Activated naive CD8-positive, alpha-beta T cell treated with anti-CD3 and anti-CD28 coated beads, Interleukin-2, amount 10 ng/mL, durations not matched to agents 7 days and 5 days (primary cell): Measurements from ENCODE around the gene CTNNBL1. TPM values are rescaled to one million over a fixed set of nuclear protein-coding genes. Genes with fewer than 3 reads are reported as not detected.

Experiments
- ATAC-seq: fragments of 150-1000 bp; cut with Tn5 transposase; one replicate; pipeline ENCODE4 v1.10.0; 2021; ENCODE audit warnings: low read depth, moderate library complexity
- POLR2A ChIA-PET: fragments of 350-600 bp; sonication (Branson Sonifier 250); formaldehyde crosslinking; loops from one replicate; lab custom pipeline; 2021; ENCODE audit warnings: antibody characterized with exemption; lab: Charles Lee
- DNase-seq: peaks from one replicate; pipeline ENCODE4 v3.0.0; 2021
- H3K27ac Mint-ChIP-seq: one replicate; pipeline ENCODE4 v1.8.0; 2022; ENCODE audit warnings: mild to moderate bottlenecking, mixed read lengths
- H3K27me3 Mint-ChIP-seq: one replicate; pipeline ENCODE4 v1.8.0; 2022; ENCODE audit warnings: mild to moderate bottlenecking, moderate library complexity, mixed read lengths
- H3K36me3 Mint-ChIP-seq: one replicate; pipeline ENCODE4 v1.8.0; 2021; ENCODE audit warnings: mild to moderate bottlenecking, mixed read lengths
- H3K4me1 Mint-ChIP-seq: one replicate; pipeline ENCODE4 v1.8.0; 2021; ENCODE audit warnings: mixed read lengths
- H3K4me3 Mint-ChIP-seq: one replicate; pipeline ENCODE4 v1.8.0; 2022; ENCODE audit warnings: mild to moderate bottlenecking, moderate library complexity, mixed read lengths
- H3K9me3 Mint-ChIP-seq: one replicate; pipeline ENCODE4 v1.8.0; 2021; ENCODE audit warnings: mixed read lengths
- total RNA-seq, 2 experiments: library from RNA; stranded (reverse); gene quantifications; one replicate each; pipeline ENCODE4 v1.2.3, GENCODE V29; 2021

The CTNNBL1 gene
- total RNA-seq, 2 experiments from 2014 or later = 62.3 to 66.7 TPM

DNA sequence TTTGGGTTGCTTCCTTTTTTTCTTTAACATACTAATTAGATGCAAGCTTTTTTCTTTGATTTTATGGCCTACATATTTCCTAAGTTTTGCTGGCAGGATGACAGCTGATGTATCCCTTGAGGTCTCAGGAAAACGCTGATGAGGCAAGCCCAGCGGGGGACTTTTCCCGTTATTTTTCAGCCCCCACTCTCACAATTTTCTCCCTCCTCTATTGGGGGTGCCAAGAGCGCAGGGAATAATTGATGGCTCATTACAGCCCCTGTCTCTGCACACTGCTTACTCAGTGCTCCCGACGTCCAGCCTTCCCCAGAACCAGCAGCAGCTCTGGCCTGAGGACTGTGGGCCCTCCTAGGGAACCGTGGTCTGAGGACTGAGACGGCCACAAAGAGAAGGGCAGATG is 170.5 kb downstream of the CTNNBL1 start:
- Mint-ChIP-seq H3K27me3 (no peaks in the 10 kb centered on the region), H3K9me3 (no peaks in the 10 kb centered on the region), H3K4me3 (no peak overlapping the region), H3K4me1 (no peaks in the 10 kb centered on the region), H3K36me3 (peaks cover 15% of the 10 kb centered on the region), H3K27ac (no peak overlapping the region)
- no peak for DNase-seq
- POLR2A ChIA-PET = no interaction called here
- no peak for ATAC-seq

DNA sequence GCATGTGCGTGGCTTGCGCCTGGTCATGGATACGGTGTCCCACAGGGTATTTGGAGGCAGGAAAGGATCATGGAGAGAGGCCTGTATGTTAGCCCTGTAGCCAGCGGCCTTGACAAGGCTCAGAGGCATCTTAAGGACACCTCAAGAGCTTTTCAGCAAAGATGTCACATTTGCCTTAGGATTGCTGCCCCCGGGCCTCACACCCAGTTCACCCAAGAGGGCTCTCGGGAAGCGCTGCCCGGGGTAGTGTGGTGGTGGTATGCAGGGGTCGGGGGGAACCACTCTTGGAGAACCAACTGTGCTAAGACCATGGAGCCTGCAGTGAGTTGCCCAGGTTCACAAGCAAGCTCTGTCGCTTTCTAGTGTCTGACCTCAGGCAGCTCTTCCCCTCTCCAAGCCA is 172.2 kb downstream of the CTNNBL1 start:
- Mint-ChIP-seq H3K27me3 (no peaks in the 10 kb centered on the region), H3K4me3 (no peak overlapping the region), H3K4me1 (no peaks in the 10 kb centered on the region), H3K9me3 (no peaks in the 10 kb centered on the region), H3K36me3 (peaks cover 7% of the 10 kb centered on the region), H3K27ac (no peak overlapping the region)
- ATAC-seq (no peak), DNase-seq (no peak)
- POLR2A ChIA-PET = no interaction called here

DNA sequence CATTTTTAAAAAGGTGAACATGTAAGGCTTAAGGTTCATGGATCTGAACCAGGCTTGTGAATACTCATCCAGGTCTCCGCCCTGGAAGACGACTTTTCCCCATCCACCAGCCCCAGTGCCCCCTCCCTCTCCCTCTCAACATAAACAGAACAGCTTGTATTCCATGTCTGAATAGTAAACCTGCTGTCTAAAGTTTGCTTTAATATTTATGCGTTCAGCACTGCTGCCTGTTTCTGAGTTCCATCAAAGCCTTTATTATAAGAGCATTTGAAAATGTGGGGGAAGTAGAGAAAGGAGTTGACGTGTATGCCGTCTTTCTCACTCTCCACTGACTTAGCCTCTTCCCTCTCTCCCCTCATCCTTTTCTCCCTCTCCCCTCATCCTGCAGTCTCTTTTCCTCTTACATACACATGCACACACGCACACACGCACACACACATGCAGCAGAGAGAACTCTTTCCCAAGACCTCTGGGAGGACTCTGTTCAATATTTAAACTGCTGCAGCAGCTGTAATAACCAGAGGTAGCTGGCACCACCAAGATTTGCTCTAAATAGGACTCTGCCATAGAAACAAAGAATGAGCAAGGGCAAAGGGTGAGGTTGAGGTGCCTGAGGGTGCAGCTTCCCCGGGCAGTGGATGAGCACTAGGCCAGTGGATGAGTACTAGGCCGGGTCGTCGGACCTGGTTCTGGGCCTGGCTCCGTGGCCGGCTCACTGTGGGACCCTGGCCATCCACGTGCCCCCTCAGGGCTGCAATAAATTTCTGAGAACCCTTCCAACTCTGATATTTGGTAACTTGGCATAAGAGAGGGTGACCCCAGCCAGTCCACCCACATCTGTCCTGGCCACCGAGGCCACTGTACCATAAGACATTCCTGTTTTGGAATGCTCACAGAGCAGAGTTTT is 173.7 kb downstream of the CTNNBL1 start:
- Mint-ChIP-seq H3K4me3 (no peak overlapping the region), H3K36me3 (peaks cover 7% of the 10 kb centered on the region), H3K4me1 (no peaks in the 10 kb centered on the region), H3K27me3 (no peaks in the 10 kb centered on the region), H3K27ac (no peak overlapping the region), H3K9me3 (no peaks in the 10 kb centered on the region)
- ATAC-seq = no peak
- DNase-seq = no peak
- POLR2A ChIA-PET = no interaction called here

DNA sequence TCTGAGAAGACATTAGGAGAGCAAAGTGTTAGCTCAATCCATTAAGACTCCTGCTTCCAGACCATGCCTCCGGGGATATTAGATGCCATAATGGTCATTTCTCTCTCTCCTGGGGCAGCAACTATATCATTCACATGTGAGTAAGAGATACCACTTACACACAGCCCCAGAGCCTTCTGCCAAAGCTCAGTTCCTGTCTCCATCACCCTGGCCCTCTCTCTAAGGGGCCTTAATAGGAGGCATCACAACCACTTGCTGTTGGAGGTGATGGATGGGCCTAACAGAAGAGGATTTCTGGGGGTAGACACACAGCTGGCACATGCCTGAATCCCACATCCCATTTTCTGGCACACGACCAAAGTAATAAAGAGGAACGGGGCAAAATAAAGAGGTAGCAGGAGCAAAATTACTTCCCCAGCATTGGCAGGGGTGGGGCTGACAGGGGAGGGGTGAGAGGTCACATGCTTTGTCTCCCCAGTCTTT is 175.1 kb downstream of the CTNNBL1 start:
- peaks cover 4% of the 10 kb centered on the region for H3K36me3 Mint-ChIP-seq

DNA sequence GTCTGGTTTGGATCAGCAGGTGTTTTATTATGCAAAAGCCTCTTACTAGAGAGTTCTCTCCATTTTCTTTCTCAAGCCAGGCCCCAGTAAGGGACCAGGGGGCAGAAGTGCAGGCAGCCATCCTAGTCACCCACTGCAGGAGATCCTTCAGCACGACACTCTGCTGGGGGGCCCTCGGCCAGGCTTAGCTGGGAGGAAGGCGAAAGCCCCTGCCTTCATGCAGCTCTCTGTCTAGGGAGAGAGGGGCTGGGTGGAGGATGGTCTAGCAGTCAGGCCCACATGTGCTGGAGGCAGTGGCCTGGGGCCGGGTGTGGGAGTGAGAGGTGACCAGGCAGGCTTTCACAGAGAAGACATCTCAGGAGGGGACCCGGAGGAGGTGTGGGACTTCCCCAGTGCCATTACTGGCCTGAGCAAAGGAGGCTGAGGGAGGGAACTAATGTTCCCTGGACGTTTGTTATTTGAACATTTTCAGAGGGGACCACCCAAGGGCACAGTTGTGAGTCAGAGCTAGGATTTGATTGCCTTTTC is 175.6 kb downstream of the CTNNBL1 start:
- no peak for DNase-seq
- H3K27ac Mint-ChIP-seq = no peak overlapping the region
- no peaks in the 10 kb centered on the region for H3K27me3 Mint-ChIP-seq
- no peaks in the 10 kb centered on the region for H3K9me3 Mint-ChIP-seq
- no peak overlapping the region for H3K4me3 Mint-ChIP-seq
- ATAC-seq = no peak
- no peaks in the 10 kb centered on the region for H3K4me1 Mint-ChIP-seq
- peaks cover 4% of the 10 kb centered on the region for H3K36me3 Mint-ChIP-seq
- POLR2A ChIA-PET = no interaction called here

More for the DNA sequence above, 175.1 kb downstream of the CTNNBL1 start:
- no peaks in the 10 kb centered on the region for H3K27me3 Mint-ChIP-seq
- POLR2A ChIA-PET = no interaction called here
- peak overlapping the region; percentile 58 for H3K27ac Mint-ChIP-seq
- H3K9me3 Mint-ChIP-seq = no peaks in the 10 kb centered on the region
- ATAC-seq (no peak), DNase-seq (no peak)
- no peak overlapping the region for H3K4me3 Mint-ChIP-seq
- no peaks in the 10 kb centered on the region for H3K4me1 Mint-ChIP-seq

DNA sequence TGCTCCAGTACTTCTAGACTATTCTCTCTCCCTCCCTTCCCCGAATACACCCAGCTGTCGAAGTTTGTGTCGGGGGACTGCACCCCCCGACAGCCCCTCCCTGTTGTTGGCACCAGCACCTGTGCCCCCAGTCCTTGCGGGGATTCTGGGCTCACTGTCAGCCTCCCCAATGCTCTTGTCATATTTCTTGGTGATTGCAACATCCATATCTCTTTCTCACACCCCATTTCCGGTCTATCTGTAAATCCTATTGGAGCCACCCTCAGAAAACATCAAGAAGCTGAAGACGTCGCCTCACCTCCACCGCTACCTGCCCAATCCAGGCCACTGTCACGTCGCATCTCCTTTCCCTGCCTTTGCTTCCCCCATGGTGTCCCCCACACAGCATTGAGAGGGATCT is 176.5 kb downstream of the CTNNBL1 start:
- DNase-seq (no peak), ATAC-seq (no peak)
- Mint-ChIP-seq H3K4me3 (no peak overlapping the region), H3K27me3 (no peaks in the 10 kb centered on the region), H3K4me1 (no peaks in the 10 kb centered on the region), H3K9me3 (no peaks in the 10 kb centered on the region), H3K27ac (no peak overlapping the region), H3K36me3 (peaks cover 4% of the 10 kb centered on the region)
- POLR2A ChIA-PET = no interaction called here

DNA sequence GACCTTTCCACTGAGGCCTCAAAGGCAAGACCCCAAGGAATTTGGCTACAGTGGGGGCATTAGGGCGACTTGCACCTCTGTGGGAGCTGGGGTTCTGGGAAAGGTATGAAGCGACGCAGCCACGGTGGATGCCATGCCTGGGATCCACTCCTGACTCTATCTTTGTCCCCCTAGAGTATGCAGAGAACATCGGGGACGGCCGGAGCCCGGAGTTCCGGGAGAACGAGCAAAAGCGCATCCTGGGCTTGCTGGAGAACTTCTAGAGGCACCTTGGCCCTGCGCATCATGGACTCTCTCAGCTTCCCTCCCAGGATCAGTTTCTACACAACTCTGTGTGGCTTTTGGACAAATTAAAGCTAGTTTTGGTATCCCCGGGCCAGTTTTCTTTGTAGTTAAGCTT is 177.9 kb downstream of the CTNNBL1 start:
- ATAC-seq = no peak
- H3K4me3 Mint-ChIP-seq = no peak overlapping the region
- H3K27ac Mint-ChIP-seq = no peak overlapping the region
- no peaks in the 10 kb centered on the region for H3K9me3 Mint-ChIP-seq
- peaks cover 4% of the 10 kb centered on the region for H3K36me3 Mint-ChIP-seq
- no peak for DNase-seq
- H3K4me1 Mint-ChIP-seq = no peaks in the 10 kb centered on the region
- POLR2A ChIA-PET = no interaction called here
- no peaks in the 10 kb centered on the region for H3K27me3 Mint-ChIP-seq

DNA sequence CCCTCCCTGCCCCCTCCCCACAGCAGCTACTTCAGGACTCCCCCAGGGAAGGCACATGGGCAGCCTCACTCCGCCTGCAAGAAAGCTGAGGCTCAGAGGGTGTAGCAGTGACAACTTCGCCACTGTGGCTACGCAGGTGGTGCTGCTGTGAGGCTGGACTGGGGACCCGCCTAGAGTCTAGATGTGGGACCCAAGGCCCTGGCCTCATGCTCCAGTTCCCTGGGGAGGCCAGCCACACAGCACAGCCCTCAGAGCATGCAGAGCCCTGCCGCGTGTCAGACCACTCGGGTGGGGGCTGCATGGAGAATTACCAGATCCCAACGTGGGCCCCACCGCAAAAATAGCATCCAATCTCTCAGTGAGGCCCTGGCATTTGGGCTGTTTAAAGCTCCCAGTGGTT is 178.3 kb downstream of the CTNNBL1 start:
- no peaks in the 10 kb centered on the region for H3K9me3 Mint-ChIP-seq
- no peak overlapping the region for H3K27ac Mint-ChIP-seq
- H3K27me3 Mint-ChIP-seq = no peaks in the 10 kb centered on the region
- H3K36me3 Mint-ChIP-seq = peaks cover 4% of the 10 kb centered on the region
- H3K4me3 Mint-ChIP-seq = no peak overlapping the region
- ATAC-seq (no peak), DNase-seq (no peak)
- POLR2A ChIA-PET = no interaction called here
- no peaks in the 10 kb centered on the region for H3K4me1 Mint-ChIP-seq

DNA sequence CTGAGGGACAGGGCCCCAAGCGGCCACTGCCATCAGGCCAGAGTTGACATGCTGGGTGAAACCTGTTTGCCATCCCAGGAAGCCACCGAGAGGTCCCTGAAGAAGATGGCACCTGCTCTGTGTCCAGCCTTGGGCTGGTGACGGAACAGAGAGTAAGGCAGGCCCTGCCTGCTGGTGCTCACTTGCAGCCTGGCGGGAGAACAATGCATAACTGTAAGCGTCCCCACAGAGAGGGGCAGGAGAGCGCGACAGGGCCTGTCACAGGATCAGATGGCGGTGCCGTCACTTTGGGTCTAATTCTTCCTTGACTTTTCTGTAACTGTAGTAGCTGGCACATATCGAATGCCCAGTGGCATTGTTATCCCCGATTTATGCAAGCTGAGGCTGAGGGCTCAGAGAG is 180.1 kb downstream of the CTNNBL1 start:
- no peak overlapping the region for H3K27ac Mint-ChIP-seq
- H3K4me3 Mint-ChIP-seq = no peak overlapping the region
- H3K36me3 Mint-ChIP-seq = peaks cover 3% of the 10 kb centered on the region
- POLR2A ChIA-PET = no interaction called here
- H3K4me1 Mint-ChIP-seq = no peaks in the 10 kb centered on the region
- no peak for ATAC-seq
- no peaks in the 10 kb centered on the region for H3K27me3 Mint-ChIP-seq
- no peaks in the 10 kb centered on the region for H3K9me3 Mint-ChIP-seq
- no peak for DNase-seq

DNA sequence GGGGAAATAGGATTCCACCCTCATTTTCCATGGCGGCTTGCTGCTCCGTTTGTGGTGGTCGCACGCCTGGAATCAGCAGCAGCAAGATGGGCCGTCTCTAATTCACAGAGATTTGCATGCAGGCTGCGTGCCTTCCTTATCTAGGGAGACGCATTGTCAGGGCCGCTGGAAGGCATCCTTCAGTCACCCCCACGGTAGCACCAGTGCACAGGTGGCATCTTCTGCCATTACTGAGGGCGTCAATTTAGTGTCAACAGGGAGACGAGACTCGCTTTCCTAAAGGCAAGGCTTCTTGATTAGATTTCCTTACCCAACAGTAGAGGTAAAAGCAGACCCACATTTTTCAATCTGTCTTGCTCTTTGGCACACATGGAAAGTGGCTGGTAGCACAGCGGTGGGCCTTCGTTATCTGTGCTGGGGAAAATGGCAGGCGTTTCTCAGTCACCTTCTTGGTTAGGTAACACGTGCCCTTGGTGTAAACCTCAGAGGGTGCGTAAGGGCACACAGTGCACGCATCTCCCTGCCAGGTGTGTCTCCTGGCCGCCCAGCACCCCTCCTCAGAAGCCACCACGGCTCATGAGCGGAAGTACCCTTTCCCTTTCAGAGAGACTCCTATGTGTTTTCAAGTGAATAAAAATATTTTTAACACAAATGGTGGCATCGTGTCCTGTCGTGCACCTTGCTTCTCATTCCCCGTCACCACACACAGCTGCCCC is 181.8 kb downstream of the CTNNBL1 start:
- ATAC-seq = no peak
- H3K9me3 Mint-ChIP-seq = no peaks in the 10 kb centered on the region

DNA sequence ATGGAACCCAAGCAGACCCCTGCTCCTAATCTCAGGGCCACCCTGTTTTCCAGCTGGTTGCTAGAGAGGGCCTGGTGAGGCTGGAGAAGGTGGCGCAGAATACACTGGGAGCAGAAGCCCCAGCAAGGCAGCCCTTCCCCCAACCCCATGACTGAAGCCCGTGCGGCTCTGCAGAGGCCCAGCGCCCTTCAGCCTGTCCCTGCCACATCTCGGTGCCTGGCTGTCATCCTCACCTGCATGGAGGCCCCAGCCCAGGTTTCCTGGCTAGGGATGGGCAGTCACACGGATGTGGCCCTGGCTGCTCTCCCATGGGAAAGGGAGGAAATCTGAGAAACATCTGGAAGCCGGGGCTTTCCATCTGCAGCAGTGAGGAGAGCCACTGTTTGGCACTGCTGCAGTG is 183.0 kb downstream of the CTNNBL1 start:
- DNase-seq = no peak
- POLR2A ChIA-PET = no interaction called here
- H3K27me3 Mint-ChIP-seq = no peaks in the 10 kb centered on the region
- no peaks in the 10 kb centered on the region for H3K9me3 Mint-ChIP-seq
- no peak for ATAC-seq
- no peak overlapping the region for H3K27ac Mint-ChIP-seq
- no peaks in the 10 kb centered on the region for H3K4me1 Mint-ChIP-seq
- H3K4me3 Mint-ChIP-seq = no peak overlapping the region
- no peaks in the 10 kb centered on the region for H3K36me3 Mint-ChIP-seq

More for the DNA sequence above, 181.8 kb downstream of the CTNNBL1 start:
- H3K27me3 Mint-ChIP-seq = no peaks in the 10 kb centered on the region
- H3K4me1 Mint-ChIP-seq = no peaks in the 10 kb centered on the region
- no peak for DNase-seq
- no peak overlapping the region for H3K4me3 Mint-ChIP-seq
- no peaks in the 10 kb centered on the region for H3K36me3 Mint-ChIP-seq
- no peak overlapping the region for H3K27ac Mint-ChIP-seq
- POLR2A ChIA-PET = no interaction called here

DNA sequence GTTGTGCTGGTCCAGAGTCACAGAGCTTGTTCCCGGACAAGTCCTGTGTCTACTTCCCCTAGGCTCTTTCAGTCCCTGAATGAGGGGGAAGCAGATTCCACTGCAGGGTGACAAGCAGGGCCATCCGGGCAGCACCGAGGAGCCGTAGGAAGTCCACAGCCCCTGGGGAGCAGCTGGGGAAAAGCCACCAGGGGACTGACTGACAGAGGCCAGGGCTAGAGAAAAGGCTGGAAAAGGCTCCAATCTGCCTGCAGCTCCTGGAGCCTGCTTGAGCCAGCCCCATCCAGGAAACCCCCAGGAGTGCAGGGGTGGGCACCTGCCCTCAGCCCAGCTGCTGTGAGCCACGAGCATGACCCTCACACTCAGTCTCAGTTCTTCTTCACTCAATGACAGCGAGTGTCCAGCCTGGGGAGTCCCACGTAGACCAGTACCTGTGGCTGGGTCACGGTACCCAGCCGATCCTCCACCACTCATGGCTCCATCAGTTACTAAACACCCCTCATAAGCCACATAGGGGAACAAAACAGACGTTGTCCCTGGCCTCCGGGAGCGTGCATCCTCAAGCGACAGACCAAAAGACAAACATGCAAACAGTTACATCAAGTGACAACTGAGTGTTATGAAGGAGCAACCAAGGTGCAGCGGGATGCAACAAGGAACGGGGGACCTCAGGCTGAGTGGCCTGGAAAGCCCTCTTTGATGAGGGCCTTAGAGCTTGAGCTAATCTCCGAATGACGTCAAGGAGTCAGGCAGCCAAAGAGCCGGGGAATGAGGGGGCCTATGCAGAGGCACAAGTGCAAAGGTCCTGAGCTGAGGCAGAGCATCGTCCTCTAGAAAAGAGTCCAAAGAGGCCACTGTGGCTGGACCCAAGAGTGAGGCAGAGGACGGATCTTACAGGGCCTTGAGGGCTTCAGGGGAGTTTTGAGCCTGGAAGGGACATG is 184.3 kb downstream of the CTNNBL1 start:
- no peaks in the 10 kb centered on the region for H3K27me3 Mint-ChIP-seq

More for the DNA sequence above, 184.3 kb downstream of the CTNNBL1 start:
- no peaks in the 10 kb centered on the region for H3K36me3 Mint-ChIP-seq
- ATAC-seq (no peak), DNase-seq (no peak)
- H3K4me1 Mint-ChIP-seq = no peaks in the 10 kb centered on the region
- no peak overlapping the region for H3K27ac Mint-ChIP-seq
- no peak overlapping the region for H3K4me3 Mint-ChIP-seq
- POLR2A ChIA-PET = no interaction called here
- H3K9me3 Mint-ChIP-seq = no peaks in the 10 kb centered on the region
